Glutamatergic neuron (in vitro differentiated cells): ENCODE measurements around the gene CD4. TPM values are rescaled to one million over a fixed set of nuclear protein-coding genes. Genes with fewer than 3 reads are reported as not detected.
"Not testable (repeated sequence)": the region's sequence is repeated elsewhere in the genome, so short reads cannot be mapped to it uniquely, and the experiment has no call there.

Experiments
- DNase-seq: peaks from one replicate; pipeline ENCODE4 v3.0.0; 2022
- H3K27ac Mint-ChIP-seq: one replicate; pipeline ENCODE4 v1.8.0; 2020; ENCODE audit warnings: mild to moderate bottlenecking, mixed read lengths, inconsistent platforms; ENCODE audit not compliant: unreplicated experiment
- H3K27me3 Mint-ChIP-seq: one replicate; pipeline ENCODE4 v1.8.0; 2020; ENCODE audit warnings: mild to moderate bottlenecking, moderate library complexity, mixed read lengths, inconsistent platforms; ENCODE audit not compliant: unreplicated experiment
- H3K36me3 Mint-ChIP-seq: one replicate; pipeline ENCODE4 v1.8.0; 2020; ENCODE audit warnings: mild to moderate bottlenecking, mixed read lengths, inconsistent platforms; ENCODE audit not compliant: unreplicated experiment
- H3K4me1 Mint-ChIP-seq: one replicate; pipeline ENCODE4 v1.8.0; 2020; ENCODE audit warnings: mild to moderate bottlenecking, low read depth, mixed read lengths, inconsistent platforms; ENCODE audit not compliant: unreplicated experiment
- H3K4me3 Mint-ChIP-seq: one replicate; pipeline ENCODE4 v1.8.0; 2020; ENCODE audit warnings: mild to moderate bottlenecking, mixed read lengths, inconsistent platforms; ENCODE audit not compliant: unreplicated experiment
- H3K9me3 Mint-ChIP-seq: one replicate; pipeline ENCODE4 v1.8.0; 2020; ENCODE audit warnings: mild to moderate bottlenecking, moderate library complexity, mixed read lengths, inconsistent platforms; ENCODE audit not compliant: unreplicated experiment
- CTCF ChIP-seq: fragments of 200-600 bp; sonication (generic); IDR thresholded peaks from one replicate; pipeline ENCODE4 v1.5.0; 2021; ENCODE audit not compliant: partially characterized antibody, unreplicated experiment
- long read RNA-seq: library from polyadenylated mRNA; unstranded; transcript quantifications from one replicate; pipeline ENCODE4 v2.0.0, GENCODE V29; 2020; ENCODE audit not compliant: unreplicated experiment
- total RNA-seq: library from RNA; stranded (reverse); fragmentation: NEBNext Ultra II Directional; extraction: Animal tissue kit (Norgen Biotek cat#: 25700); gene quantifications from one replicate; pipeline ENCODE4 v1.2.1, GENCODE V29; 2021; ENCODE audit not compliant: unreplicated experiment

Gene CD4
- 0.17 TPM for total RNA-seq
- long read RNA-seq = 0 reads

GRCh38 chr12:6788972-6789924, at the start of gene CD4:
CD4 (plus strand) TSS chr12:6789528; CDS start chr12:6800139, 10,611 bp downstream.
- H3K36me3 Mint-ChIP-seq = peaks cover 5% of the 10 kb centered on the region
- H3K27me3 Mint-ChIP-seq = peaks cover 3% of the 10 kb centered on the region
- no peak for DNase-seq
- no peak within 1 kb of the TSS for H3K4me3 Mint-ChIP-seq
- H3K27ac Mint-ChIP-seq = no peak within 1 kb of the TSS
- peaks cover 4% of the 10 kb centered on the region for H3K9me3 Mint-ChIP-seq
- peaks cover 14% of the 10 kb centered on the region for H3K4me1 Mint-ChIP-seq
- TF ChIP-seq CTCF = no peak

GRCh38 chr12:6742080-6742479, 47.2 kb upstream of the CD4 start:
- not testable (repeated sequence) for H3K27ac Mint-ChIP-seq, H3K27me3 Mint-ChIP-seq, H3K9me3 Mint-ChIP-seq, H3K4me3 Mint-ChIP-seq, DNase-seq, H3K36me3 Mint-ChIP-seq, H3K4me1 Mint-ChIP-seq

- Mint-ChIP-seq H3K4me3 (no peak overlapping the region), H3K27ac (no peak overlapping the region), H3K27me3 (peaks cover 6% of the 10 kb centered on the region), H3K9me3 (no peaks in the 10 kb centered on the region), H3K4me1 (no peaks in the 10 kb centered on the region), H3K36me3 (peaks cover 4% of the 10 kb centered on the region)
- TF ChIP-seq CTCF = no peak
- DNase-seq = no peak
Observed at GRCh38 chr12:6742834-6743233, 46.5 kb upstream of the CD4 start.

- H3K4me1 Mint-ChIP-seq, H3K27ac Mint-ChIP-seq, H3K9me3 Mint-ChIP-seq, H3K36me3 Mint-ChIP-seq, H3K4me3 Mint-ChIP-seq, H3K27me3 Mint-ChIP-seq, DNase-seq: not testable (repeated sequence)
Observed at GRCh38 chr12:6743300-6743699, 46.0 kb upstream of the CD4 start.

- TF ChIP-seq CTCF = no peak
- no peak overlapping the region for H3K4me3 Mint-ChIP-seq
- peaks cover 13% of the 10 kb centered on the region for H3K36me3 Mint-ChIP-seq
- H3K27ac Mint-ChIP-seq = peak overlapping the region; percentile 52
- DNase-seq = no peak
- peaks cover 1% of the 10 kb centered on the region for H3K4me1 Mint-ChIP-seq
- peaks cover 8% of the 10 kb centered on the region for H3K27me3 Mint-ChIP-seq
- H3K9me3 Mint-ChIP-seq = no peaks in the 10 kb centered on the region
Observed at GRCh38 chr12:6745741-6746525, 43.4 kb upstream of the CD4 start.
